NCI-H1417 treated with DMSO at 0.1 percent for 48 hours (cell line): Measurements from ENCODE around the gene ETAA1.
A peak's percentile ranks its signal among the peaks of the same experiment; 100 is the strongest.

Experiments used
- DNase-seq: peaks from one replicate; lab custom pipeline; 2025; lab: John Stamatoyannopoulos, UW

The ETAA1 gene

DNA sequence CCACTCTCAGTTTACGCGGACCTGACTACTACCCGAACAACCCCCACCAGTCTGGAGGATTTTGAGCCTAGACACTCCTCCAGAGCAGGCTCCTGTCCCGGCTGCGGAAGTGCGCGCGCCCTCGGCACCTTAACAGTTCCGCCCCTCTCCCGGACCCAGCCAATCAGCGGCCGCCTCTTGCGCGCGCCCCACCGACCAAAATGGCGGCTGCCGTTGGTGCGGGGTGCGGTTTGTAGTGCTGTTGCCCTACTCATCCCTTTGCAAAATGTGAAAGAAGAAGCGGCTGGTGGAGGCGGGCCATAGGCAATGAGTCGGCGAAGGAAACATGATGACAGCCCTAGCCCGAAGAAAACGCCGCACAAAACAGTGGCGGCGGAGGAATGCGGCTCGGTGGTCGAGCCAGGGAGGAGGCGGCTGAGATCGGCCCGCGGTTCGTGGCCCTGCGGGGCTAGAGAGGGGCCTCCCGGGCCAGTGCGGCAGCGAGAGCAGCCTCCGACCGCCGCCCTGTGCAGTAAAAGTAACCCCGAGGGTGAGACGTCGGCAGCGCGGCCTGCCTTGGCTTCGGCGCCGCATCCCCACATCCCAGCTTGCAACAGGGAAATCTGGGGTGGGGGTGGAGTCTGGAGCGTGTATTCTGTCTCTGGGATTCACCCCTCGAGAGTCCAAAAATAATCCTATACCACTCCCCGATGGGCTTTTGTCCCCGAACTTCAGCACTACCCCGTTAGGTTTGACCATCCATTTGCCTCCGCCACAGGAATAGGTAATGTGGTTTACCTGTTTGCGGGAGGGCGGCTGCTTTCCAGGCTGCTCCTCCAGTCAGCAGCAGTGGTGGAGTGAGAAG is at the start of gene ETAA1:
Gene ETAA1, plus strand, starts transcription at position 191 of the 844 bp plus-strand sequence. Its CDS starts 116 bp downstream, at position 307.
- peak; percentile 80 for DNase-seq

DNA sequence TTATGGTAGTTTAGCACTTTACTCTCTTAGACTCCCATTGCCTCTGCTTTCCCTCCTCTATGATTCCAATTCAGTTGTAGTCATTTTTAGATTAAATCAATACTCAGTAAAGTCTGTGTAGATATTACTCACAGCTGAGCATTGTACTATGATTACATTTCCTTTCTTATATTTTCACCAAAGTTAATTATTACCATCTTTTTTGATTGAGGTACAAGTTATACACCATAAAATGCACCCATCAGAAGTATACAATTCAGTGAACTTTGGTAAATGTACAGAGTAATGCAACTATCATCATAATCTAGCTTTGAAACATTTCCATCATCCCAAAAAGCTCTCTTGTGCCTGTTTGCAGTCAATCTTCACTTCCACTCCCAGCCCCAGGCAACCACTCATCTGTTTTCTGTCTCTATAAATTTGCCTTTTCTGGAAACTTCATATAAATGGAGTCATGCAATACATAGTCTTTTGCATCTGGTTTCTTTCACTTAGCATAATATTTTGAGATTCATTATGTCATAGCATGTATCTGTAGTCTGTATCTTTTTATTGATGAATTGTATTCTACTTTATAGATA is 30.2 kb upstream of the ETAA1 start:
- no peak for DNase-seq

DNA sequence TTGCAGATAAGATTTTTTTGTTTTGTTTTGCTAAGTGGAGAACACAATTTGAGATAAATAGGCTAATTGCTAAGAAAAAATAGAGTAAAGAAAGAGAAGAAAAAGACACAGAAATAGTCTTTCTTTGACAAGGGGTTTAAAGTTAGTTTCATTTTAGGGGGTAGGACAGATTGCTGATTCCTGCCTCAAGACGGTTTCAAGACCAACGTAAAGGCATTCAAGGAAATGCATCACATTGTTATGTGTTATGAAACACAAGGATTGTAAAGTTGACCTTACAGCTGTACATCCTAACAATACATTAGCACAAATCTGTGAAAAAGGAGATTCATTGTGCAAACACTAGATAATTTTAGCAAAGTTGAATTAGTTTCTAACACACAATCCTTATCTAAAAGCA is 22.7 kb upstream of the ETAA1 start:
- no peak for DNase-seq

DNA sequence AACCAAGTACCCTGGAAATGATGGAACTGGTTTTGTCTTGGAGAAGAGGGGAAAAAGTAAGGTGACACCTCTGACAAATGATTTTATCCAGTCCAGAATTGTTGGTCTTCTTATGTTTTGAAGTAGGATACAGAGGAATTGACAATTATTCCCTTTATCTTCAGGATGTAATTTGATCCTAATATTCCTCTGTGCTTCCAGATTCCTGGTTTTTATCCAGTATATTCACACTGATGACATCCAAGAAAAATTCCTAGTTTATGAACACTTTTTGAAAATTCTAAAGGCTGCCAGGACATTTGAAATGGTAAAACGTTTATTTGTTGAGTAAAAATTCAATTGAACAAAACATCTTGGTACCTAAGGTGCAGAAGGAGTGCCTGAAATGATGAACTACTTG is 22.2 kb upstream of the ETAA1 start:
- DNase-seq: no peak

DNA sequence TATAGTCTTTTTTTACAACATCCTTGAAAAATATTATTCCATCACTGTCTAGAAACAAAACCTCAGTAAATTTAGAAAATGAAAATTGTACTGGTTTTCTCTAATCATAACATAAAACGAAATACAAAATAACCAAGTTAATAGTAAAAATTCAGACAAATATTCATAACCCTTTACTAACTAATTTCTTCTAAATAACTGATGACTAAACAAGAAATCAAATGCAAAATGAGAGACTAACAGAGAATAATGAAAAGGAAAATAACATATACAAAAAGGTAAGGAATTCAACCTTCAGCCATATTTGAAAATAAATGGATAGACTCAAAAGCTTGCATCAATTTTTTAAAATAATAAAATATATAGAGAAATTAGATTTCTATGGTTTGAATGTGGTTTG is 18.6 kb upstream of the ETAA1 start:
- no peak for DNase-seq

DNA sequence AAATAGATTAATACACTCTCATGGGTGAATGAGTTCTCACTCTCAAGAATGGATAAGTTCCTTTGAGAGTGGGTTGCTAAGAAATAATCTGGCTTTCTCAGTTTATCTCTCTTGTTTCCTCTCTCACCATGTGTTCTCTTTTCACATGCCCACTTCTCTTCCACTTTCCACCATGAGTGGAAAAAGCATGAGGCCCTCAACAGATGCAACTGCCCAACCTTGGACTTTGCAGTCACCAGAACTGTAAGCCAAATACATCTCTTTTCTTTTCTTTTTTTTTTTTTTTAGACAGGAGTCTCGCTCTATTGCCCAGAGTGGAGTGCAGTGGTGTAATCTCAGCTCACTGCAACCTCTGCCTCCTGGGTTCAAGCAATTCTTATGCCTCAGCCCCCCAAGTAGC is 18.1 kb upstream of the ETAA1 start:
- no peak for DNase-seq

DNA sequence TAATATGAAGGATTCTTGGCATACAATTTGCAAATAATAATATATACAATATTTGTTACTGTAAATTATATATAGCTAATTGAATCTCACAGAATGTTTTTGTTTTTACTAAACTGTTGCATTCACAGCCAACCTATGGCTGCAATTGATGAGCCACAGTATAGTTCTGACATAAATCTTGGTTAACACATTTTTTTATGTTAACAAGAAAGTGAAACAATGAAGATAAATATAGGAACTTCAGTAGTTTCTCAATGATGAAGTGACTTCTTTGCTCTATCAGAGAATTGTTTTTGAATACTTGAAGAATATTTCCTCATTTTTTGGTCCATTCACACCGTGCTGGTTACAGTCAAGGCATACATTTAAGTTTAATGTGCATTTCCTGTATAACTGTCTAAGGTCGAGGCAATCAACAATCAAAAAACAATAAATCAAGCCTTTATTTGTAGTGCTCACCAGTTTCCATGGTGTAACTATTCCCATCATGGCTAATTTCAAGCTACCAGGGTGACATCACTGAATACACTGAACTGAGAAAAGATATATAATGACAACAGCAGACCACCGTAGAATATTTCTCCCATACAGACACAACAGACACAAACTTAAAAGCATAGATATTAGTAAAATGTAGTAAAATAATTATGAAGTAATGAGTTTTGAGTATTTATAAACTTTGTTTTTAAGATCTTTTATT is 12.9 kb upstream of the ETAA1 start:
- DNase-seq: no peak

DNA sequence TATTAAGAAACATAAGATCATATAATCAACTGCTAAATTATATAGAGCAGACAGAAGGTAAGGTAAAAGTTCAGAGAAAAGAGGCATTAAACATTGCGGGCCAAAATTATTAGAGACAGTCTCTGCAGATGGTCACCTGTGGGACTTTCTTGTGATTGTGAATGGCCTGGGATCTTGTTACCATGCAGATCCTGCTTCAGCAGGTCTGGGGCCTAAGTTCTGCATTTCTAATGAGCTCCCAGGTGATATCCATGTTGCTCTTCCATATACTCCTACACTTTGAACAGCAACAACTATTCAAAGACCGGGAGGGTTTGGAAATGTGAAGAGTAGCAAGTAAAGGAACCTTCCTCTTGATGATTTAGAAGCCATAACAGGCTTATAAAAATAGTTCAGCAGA is 8.5 kb upstream of the ETAA1 start:
- DNase-seq: no peak

DNA sequence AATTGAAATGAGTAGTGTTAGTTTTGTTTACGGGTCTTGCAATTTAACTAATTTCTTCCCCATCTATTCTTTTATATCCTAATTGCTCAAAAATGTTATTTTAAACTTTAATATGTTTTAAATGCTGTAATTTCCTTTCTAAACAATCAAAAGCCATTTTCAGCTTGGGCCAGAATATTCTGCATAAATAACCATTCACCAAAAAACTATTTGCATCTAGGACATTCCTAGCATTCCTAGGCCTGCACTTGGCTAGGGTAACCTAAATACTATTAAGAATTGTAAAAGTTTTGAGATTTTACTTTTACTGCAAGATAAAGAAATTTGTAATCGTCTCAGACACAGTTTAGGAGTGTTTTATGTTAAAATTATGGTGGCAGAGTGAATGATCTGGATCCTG is 7.8 kb upstream of the ETAA1 start:
- no peak for DNase-seq

DNA sequence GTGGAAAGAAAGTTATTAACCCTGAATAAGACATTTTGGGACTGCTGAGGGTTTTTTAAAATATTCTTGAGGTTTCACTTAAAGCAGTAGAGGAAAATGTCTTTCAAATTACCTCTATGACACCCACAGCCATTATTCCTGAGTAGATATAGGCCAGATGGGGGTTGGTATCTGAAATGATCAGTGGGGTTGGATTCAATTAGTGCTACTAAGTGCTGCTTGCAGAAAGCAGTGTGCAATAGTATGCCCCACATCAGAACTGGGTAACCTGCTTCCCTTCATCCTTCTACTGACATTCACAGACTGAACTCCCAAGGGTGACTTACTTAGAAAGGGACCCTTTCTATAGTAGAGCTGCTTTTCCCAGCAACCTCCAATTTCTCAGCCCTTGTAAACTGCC is 7.3 kb upstream of the ETAA1 start:
- no peak for DNase-seq

DNA sequence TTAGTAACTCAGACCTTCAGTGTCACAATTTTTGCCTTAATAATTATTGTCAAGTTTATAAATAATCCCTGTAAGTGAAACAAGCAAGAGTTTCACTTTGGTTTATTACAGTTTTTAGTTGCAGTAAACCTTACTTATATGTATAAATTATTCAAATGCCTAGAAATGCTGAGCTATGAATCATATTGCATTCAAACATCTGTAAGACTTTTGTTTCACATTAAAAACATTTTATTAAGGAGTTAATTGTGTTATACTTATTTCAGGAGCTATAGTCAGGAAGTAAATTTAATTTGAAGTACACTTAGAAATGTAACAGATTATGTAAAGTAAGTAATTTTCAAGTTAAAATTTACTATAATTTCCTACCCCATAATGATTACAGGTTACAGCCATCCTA is 3.9 kb upstream of the ETAA1 start:
- no peak for DNase-seq

DNA sequence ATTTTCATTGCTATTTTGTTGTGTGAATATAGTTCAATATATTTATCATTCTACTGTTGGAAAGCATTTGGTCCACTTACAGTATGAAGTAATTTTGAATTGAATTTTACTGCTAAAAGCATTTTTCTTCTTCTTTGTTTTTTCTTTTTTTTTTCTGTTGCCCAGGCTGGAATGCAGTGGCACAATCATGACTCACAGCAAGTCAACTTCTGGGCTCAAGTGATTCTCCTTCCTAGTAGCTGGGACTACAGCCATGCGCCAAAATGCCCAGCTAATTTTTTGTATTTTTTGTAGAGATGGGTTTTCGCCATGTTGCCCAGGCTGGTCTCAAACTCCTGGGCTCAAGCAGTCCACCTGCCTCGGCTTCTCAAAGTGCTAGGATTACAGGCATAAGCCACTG is 2.4 kb upstream of the ETAA1 start:
- DNase-seq: no peak

DNA sequence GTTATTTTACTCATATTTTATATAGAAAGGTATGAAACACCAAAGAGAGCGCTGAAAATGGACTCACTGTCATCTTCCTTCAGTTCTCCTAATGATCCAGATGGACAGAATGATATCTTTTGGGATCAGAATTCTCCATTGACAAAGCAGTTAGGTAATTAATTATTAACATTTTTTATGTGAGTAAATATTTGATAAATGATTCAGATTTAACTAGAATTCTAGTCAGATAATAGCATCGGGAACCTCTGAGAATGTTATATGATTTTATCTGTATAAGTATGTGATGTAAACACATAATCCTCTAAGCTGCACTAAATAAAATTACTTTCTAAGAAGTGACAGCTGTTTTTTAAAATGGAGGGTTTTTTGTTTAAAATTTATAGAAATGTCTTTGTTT is 2.0 kb downstream of the ETAA1 start:
- no peak for DNase-seq

DNA sequence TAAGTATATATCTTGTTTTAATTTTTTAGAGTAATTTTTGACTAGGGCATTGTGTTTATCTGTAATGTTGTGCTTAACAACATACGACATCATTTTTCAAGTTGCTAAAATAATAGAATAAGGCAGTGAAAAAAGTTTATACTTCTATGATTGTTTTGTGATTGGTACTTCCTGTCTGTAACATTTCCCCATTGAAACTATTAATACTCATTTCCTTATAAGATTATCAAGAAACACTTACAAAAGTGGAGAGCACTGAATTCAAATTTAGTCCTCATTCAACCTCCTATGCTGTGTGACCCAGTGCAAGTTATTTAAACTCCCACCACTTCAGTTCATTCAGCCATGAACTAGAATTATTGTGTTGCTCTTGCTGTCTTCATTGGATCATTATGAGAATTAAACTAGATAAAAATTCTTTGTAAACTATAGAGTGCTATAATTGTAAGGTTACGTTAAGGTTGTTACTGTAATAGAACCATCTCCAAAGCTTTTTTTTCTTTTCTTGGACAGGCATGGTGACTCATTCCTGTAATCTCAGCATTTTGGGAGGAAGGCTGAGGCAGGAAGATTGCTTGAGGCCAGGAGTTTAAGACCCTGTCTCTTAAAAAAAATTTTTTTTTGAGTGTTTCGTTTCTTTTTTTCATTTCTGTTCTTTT is 2.8 kb downstream of the ETAA1 start:
- no peak for DNase-seq

DNA sequence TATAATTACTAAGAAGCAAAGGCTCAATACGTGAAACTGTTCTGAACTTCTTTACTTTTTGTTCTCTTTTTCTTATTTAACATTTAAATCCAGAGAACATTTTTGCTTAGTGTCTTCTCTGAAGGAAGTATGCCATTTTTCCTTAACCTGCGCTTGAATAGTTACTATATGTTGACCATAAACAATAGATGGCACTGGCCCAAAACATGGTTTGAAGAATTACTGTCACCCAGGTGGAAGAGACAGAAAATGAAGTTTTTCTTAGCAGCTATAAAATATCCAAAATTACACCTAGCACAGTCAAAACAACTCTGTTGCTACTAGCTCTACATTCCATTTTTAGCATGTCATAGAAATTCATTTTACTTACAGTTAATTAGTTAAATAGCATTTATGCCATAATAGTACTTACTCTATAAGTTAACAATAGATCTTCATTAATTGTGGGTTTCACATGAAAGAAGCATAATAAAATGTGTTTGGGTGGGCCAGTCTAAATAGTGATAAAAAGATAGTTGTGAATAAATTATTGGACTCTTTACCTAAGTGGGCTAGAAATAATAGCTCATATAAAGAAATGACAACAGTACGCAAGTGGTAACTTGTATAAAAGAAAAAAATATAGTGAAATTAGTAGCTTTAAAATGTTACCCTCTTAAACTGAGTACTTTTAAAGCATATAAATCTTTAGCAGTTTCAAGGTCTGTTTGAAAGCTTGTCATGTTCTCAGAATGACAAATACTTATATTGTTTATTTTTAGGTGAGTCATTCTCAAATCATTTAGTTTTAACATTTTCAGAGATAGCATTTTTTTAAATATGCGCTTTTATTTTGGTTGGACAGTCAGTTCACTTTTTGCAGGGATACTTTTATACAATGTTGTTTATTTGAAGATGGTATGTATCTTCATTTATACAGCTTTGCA is 3.7 kb downstream of the ETAA1 start:
- DNase-seq: peak; percentile 27

DNA sequence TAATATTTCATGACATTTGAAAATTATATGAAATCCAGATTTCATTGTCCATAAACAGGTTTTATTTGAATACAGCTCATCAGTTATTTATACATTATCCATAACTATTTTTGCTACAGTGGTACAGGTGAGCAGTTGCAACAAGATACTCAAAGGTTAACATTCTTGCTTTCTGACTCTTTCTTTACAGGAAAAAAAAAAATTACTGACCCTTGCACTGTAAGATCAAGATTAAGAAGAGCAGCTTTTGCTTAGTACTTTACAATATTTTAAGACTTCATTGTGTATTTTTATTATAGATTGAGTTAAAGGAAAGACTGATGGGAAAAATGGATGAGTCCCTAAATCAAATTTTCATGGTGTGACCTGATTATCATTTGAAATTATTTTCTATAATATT is 11.2 kb downstream of the ETAA1 start:
- no peak for DNase-seq

DNA sequence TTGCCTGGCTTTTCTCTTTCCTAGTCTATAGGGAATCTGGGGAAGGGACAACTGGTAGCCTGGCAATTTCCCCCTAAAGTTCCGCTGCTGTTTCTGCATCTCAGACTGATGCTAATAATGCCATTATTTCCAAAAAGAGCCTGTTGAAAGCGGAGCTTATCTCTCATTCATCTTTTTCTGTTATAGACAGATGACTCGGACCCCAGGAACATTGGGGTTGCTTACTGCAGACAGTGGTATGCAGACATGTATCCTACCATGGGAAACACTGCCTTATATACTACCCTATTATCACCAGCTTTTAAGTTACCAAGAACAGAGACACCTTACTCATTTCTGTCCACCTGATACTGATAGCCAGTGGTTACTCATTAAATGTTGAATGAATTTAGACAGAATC is 15.3 kb downstream of the ETAA1 start:
- no peak for DNase-seq

DNA sequence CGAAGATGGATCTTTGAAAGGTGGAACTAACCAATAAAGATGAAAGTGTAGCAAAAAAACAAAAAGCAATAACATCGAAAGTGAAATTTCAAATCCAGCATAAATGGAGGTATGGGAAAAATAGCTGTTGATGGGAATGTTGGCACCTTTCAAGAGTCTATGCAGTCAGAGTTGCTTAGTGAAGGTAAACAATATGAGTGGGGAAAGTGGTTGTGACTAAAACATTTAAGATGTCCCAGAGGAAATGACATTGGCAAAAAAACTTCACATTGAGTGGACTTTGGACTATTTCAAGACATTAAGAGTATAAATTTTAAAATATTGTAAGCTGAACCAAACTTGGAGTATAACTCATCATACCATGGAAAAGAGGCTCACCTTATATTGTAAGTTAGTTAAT is 17.7 kb downstream of the ETAA1 start:
- DNase-seq: no peak

DNA sequence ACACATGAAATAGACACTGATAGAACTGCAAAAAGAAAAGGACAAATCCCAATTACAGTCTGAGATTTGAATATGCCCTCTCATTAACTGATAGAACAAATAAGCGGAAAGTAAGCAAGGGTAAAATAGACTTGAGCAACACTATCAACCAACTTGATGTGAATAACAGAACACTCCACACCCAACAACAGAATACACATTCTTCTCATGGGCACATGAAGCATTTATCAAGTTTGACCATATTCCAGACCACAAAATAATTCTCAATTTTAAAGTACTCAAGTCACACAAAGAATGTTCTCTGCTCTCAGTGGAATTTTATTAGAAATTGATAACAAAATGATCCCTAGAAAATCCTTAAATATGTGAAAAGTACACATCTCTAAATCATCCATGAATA is 19.0 kb downstream of the ETAA1 start:
- DNase-seq: no peak

DNA sequence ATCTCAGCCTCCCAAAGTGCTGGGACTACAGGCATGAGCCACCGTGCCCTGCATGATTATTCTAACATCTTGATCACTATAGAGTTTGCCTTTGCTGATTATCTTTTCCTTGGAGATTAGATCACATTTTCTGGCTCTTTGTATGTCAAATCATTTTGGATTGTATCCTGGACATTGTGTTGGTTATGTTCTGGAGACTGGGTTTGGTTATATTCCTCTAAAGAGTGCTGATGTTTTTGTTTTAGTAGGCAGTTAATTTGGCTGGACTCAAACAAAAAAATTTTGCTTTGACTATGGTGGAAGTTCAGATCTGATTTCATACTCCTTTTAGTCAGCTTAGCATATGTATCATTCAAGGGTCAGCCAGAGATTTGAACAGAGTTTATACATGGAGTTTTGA is 26.4 kb downstream of the ETAA1 start:
- no peak for DNase-seq

DNA sequence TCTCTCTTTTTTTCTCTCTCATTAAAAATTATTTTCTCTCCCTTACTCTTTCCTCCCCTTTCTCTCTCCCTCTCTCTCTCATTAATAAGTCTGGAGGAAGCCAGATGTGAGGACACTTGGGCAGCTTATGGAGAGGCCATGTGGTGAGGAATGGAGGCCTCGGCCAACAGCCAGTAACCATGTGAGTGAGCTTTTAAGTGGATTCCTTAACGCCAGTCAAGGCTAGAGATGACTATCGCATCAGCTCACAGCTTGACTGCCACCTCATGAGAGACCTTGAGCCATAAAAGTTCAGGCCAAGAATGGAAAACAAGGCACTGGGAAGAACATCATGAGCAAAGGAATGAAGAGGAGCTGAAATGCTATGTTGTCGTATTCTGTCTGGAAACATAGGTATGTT is 39.1 kb downstream of the ETAA1 start:
- DNase-seq: no peak

DNA sequence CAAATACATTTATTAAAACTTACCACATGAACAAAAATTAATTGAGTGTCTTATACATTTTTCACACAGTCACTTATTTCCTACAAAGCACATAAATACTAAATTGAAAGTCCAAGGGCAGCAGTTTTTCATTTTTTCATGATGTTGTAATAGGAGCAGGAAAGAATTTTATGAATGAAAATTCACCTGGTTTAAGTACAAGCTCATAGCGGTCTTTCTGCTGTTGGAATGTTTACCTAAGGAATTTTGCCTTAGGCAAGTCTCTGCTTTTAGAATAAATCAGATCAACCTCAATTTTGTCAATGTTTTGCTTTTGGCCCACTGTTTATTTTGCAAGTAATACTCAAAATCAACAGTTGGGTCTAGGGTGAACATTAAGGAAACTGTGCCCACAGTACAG is 40.0 kb downstream of the ETAA1 start:
- DNase-seq: no peak
